ENCODE results near the gene REC8. TPM values are rescaled to one million over a fixed set of nuclear protein-coding genes. Genes with fewer than 3 reads are reported as not detected.

Gene REC8
- total and polyA plus RNA-seq, 2 of the 13 experiments (the other 11 are each of a cell fraction or from before 2014, with no cell fraction given), result 3.4 to 14.7 TPM

GRCh38 chr14:24135834-24136683, 35.8 kb upstream of the REC8 start, which contains the start of gene PSME1 (continued):
- TF ChIP-seq NR2C2 (CRISPR knock-in tag; IDR thresholded peaks at IDR 0.05; ENCODE audit: borderline replicate concordance), result no peak; the same call in 1 of the 2 replicates
- TF ChIP-seq HMG20A (CRISPR knock-in tag; IDR thresholded peaks at IDR 0.05; ENCODE audit: borderline replicate concordance), result peak; percentile 35; the same call in 1 of the 2 replicates
- TF ChIP-seq NFYC (CRISPR knock-in tag; IDR thresholded peaks at IDR 0.05), result peak; percentile 54
- peak; percentile 94 for TF ChIP-seq ARNT2 (CRISPR knock-in tag; IDR thresholded peaks at IDR 0.05; ENCODE audit: low read depth)
- no peak for TF ChIP-seq NFIB (CRISPR knock-in tag; IDR thresholded peaks at IDR 0.05; ENCODE audit: borderline replicate concordance)
- TF ChIP-seq REL (CRISPR knock-in tag; conservative IDR thresholded peaks at IDR 0.05), result no peak
- TF ChIP-seq RAD51 (IDR thresholded peaks at IDR 0.05; ENCODE audit: borderline replicate concordance), result no peak
- no peak for TF ChIP-seq ZNF24 (IDR thresholded peaks at IDR 0.05)
- TF ChIP-seq NFKBIZ (CRISPR knock-in tag; IDR thresholded peaks at IDR 0.05), result peak; percentile 30; the same call in 1 of the 2 replicates
- peak; percentile 95 for TF ChIP-seq ZFX (CRISPR knock-in tag; IDR thresholded peaks at IDR 0.05; ENCODE audit: low read depth)
- no peak for TF ChIP-seq ZNF329 (CRISPR knock-in tag; IDR thresholded peaks at IDR 0.05; ENCODE audit: low read depth)
- no peak for TF ChIP-seq ZNF703 (CRISPR knock-in tag; IDR thresholded peaks at IDR 0.05; ENCODE audit: borderline replicate concordance)
- TF ChIP-seq ZMYM2 (CRISPR knock-in tag; IDR thresholded peaks at IDR 0.05), result no peak
- no peak for TF ChIP-seq ZNF44 (CRISPR knock-in tag; IDR thresholded peaks at IDR 0.05)
- TF ChIP-seq ZUFSP (CRISPR knock-in tag; IDR thresholded peaks at IDR 0.05; ENCODE audit: borderline replicate concordance), result no peak
- TF ChIP-seq IRF9 (CRISPR knock-in tag; IDR thresholded peaks at IDR 0.05; ENCODE audit: borderline replicate concordance), result peak; percentile 89
- peak; percentile 97 for TF ChIP-seq ZNF776 (CRISPR knock-in tag; IDR thresholded peaks at IDR 0.05)
- no peak for TF ChIP-seq ZNF3 (CRISPR knock-in tag; IDR thresholded peaks at IDR 0.05)
- TF ChIP-seq SIX4 (CRISPR knock-in tag; IDR thresholded peaks at IDR 0.05), result peak; percentile 50; the same call in 1 of the 2 replicates
- TF ChIP-seq REXO4 (CRISPR knock-in tag; IDR thresholded peaks at IDR 0.05; ENCODE audit: borderline replicate concordance), result no peak
- peak; percentile 72 for TF ChIP-seq ZNF691 (CRISPR knock-in tag; IDR thresholded peaks at IDR 0.05; ENCODE audit: borderline replicate concordance, low read depth)
- TF ChIP-seq ZFAT (CRISPR knock-in tag; conservative IDR thresholded peaks at IDR 0.05), result 0 out of 2 replicates have a peak, but pooled peaks have one; percentile 70
- no peak; the same call in 1 of the 2 replicates for TF ChIP-seq E2F2 (CRISPR knock-in tag; IDR thresholded peaks at IDR 0.05; ENCODE audit: borderline replicate concordance)
- no peak; the same call in none of the 2 replicates for TF ChIP-seq MIXL1 (CRISPR knock-in tag; IDR thresholded peaks at IDR 0.05)
- TF ChIP-seq ZNF441 (CRISPR knock-in tag; IDR thresholded peaks at IDR 0.05; ENCODE audit: borderline replicate concordance), result no peak; the same call in 1 of the 2 replicates

All from HepG2 (cell line).